Liver (tissue), 3 donors: ENCODE data around the gene BANP.

ENCODE experiments used
- ATF3 ChIP-seq: IDR thresholded peaks from 2 replicates; pipeline ENCODE4 v1.6.1; 2016; ENCODE audit warnings: antibody characterized with exemption
- HNF4G ChIP-seq: IDR thresholded peaks from 2 replicates; pipeline ENCODE4 v1.6.1; 2016; ENCODE audit warnings: antibody characterized with exemption
- JUND ChIP-seq, 2 donors: IDR thresholded peaks; 2 replicates each; pipeline ENCODE4 v1.6.1; 2016; ENCODE audit warnings: antibody characterized with exemption in 2 of 2
- RAD21 ChIP-seq, 2 donors: IDR thresholded peaks; 2 replicates each; pipeline ENCODE4 v1.6.1; 2016; ENCODE audit warnings: antibody characterized with exemption in 2 of 2, mild to moderate bottlenecking in 2 of 2
- SP1 ChIP-seq: IDR thresholded peaks from 2 replicates; pipeline ENCODE4 v1.6.1; 2018; ENCODE audit warnings: antibody characterized with exemption, mild to moderate bottlenecking
- YY1 ChIP-seq: IDR thresholded peaks from 2 replicates; pipeline ENCODE4 v1.6.1; 2016; ENCODE audit warnings: antibody characterized with exemption, mild to moderate bottlenecking
- TF ChIP-seq, protein P1 (sequence below): fragments of 150-350 bp; IDR thresholded peaks from 2 replicates; pipeline ENCODE4 v1.5.1; 2017; ENCODE audit warnings: improper control_type of control experiment, low read depth, low read length; ENCODE audit not compliant: missing input control
- TF ChIP-seq, protein P2 (sequence below): IDR thresholded peaks from 2 replicates; pipeline ENCODE4 v1.6.1; 2016; ENCODE audit warnings: antibody characterized with exemption, mild to moderate bottlenecking
- donor health status: healthy.
- donor health status: healthy.

DNA sequence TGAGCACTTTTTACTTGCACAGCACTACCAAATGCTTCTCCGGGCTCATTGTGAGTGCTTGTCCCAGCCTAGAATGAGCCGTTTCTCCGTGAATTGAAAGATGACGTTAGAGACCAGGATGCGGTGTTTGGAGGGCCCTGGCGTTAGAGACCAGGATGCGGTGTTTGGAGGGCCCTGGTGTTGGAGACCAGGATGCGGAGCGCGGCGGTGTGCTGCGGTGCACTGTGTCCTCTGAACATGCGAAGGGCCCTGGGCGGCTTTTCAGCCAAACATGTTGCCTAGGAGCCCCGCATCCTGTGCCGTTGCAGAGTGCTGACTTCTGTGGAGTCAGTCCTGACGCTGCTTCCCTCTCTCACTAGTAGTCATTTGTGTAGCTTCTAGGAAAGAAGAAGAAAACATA, 42.7 kb downstream of the BANP start:
- TF ChIP-seq, protein P1, sequence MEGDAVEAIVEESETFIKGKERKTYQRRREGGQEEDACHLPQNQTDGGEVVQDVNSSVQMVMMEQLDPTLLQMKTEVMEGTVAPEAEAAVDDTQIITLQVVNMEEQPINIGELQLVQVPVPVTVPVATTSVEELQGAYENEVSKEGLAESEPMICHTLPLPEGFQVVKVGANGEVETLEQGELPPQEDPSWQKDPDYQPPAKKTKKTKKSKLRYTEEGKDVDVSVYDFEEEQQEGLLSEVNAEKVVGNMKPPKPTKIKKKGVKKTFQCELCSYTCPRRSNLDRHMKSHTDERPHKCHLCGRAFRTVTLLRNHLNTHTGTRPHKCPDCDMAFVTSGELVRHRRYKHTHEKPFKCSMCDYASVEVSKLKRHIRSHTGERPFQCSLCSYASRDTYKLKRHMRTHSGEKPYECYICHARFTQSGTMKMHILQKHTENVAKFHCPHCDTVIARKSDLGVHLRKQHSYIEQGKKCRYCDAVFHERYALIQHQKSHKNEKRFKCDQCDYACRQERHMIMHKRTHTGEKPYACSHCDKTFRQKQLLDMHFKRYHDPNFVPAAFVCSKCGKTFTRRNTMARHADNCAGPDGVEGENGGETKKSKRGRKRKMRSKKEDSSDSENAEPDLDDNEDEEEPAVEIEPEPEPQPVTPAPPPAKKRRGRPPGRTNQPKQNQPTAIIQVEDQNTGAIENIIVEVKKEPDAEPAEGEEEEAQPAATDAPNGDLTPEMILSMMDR = no peak
- no peak for TF ChIP-seq ATF3
- TF ChIP-seq SP1 = no peak
- TF ChIP-seq HNF4G = no peak
- no peak for TF ChIP-seq JUND (IDR thresholded peaks at IDR 0.05)
- no peak for TF ChIP-seq RAD21 (IDR thresholded peaks at IDR 0.05)
- no peak for TF ChIP-seq YY1
- TF ChIP-seq, protein P2, sequence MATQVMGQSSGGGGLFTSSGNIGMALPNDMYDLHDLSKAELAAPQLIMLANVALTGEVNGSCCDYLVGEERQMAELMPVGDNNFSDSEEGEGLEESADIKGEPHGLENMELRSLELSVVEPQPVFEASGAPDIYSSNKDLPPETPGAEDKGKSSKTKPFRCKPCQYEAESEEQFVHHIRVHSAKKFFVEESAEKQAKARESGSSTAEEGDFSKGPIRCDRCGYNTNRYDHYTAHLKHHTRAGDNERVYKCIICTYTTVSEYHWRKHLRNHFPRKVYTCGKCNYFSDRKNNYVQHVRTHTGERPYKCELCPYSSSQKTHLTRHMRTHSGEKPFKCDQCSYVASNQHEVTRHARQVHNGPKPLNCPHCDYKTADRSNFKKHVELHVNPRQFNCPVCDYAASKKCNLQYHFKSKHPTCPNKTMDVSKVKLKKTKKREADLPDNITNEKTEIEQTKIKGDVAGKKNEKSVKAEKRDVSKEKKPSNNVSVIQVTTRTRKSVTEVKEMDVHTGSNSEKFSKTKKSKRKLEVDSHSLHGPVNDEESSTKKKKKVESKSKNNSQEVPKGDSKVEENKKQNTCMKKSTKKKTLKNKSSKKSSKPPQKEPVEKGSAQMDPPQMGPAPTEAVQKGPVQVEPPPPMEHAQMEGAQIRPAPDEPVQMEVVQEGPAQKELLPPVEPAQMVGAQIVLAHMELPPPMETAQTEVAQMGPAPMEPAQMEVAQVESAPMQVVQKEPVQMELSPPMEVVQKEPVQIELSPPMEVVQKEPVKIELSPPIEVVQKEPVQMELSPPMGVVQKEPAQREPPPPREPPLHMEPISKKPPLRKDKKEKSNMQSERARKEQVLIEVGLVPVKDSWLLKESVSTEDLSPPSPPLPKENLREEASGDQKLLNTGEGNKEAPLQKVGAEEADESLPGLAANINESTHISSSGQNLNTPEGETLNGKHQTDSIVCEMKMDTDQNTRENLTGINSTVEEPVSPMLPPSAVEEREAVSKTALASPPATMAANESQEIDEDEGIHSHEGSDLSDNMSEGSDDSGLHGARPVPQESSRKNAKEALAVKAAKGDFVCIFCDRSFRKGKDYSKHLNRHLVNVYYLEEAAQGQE = no peak
